Memory B cell (primary cell): ENCODE data around the gene STK17B.

Experiments used
- ATAC-seq: fragments of 150-1000 bp; cut with Tn5 transposase; 2 replicates; pipeline ENCODE4 v1.10.0; 2021; ENCODE audit warnings: low read depth, mild to moderate bottlenecking, moderate library complexity
- DNase-seq, 2 donors: peaks; one replicate each; pipeline ENCODE4 v3.0.0; 2022; ENCODE audit warnings: low spot score in 2 of 2
- H3K27ac Mint-ChIP-seq: one replicate; pipeline ENCODE4 v1.8.0; 2022; ENCODE audit warnings: mild to moderate bottlenecking, moderate library complexity, mixed read lengths
- H3K27me3 Mint-ChIP-seq: one replicate; pipeline ENCODE4 v1.8.0; 2022; ENCODE audit warnings: mixed read lengths
- H3K36me3 Mint-ChIP-seq: one replicate; pipeline ENCODE4 v1.8.0; 2022; ENCODE audit warnings: mild to moderate bottlenecking, mixed read lengths
- H3K4me1 Mint-ChIP-seq: one replicate; pipeline ENCODE4 v1.8.0; 2022; ENCODE audit warnings: mixed read lengths
- H3K4me3 Mint-ChIP-seq: one replicate; pipeline ENCODE4 v1.8.0; 2022; ENCODE audit warnings: mild to moderate bottlenecking, moderate library complexity, mixed read lengths
- H3K9me3 Mint-ChIP-seq: one replicate; pipeline ENCODE4 v1.8.0; 2022; ENCODE audit warnings: mixed read lengths

The STK17B gene

DNA sequence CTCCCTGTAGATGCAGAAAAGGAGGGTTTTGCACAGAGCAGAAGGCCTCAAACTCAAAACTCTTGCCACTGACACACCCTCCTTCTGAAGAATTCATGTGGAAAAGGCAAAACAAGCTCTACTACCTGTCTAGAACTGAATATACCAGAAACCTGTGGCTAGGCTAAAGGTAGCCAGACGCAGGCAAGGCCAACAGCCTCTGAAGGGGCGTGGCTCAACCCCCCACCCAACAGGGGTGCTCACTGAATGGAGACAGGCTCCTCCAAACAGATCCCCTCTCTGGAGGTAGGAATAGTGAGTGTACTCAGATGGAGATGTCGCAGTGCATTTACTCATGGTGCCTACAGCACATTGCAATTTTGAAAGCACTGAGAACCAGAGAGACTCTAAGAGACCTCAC lies 3.0 kb upstream of the STK17B start:
- peak overlapping the region; percentile 79 for H3K27ac Mint-ChIP-seq
- peak overlapping the region; percentile 72 for H3K4me3 Mint-ChIP-seq
- H3K4me1 Mint-ChIP-seq, result peaks cover 43% of the 10 kb centered on the region
- DNase-seq, result no peak
- H3K36me3 Mint-ChIP-seq, result peaks cover 11% of the 10 kb centered on the region
- no peaks in the 10 kb centered on the region for H3K9me3 Mint-ChIP-seq
- no peak for ATAC-seq
- H3K27me3 Mint-ChIP-seq, result no peaks in the 10 kb centered on the region

DNA sequence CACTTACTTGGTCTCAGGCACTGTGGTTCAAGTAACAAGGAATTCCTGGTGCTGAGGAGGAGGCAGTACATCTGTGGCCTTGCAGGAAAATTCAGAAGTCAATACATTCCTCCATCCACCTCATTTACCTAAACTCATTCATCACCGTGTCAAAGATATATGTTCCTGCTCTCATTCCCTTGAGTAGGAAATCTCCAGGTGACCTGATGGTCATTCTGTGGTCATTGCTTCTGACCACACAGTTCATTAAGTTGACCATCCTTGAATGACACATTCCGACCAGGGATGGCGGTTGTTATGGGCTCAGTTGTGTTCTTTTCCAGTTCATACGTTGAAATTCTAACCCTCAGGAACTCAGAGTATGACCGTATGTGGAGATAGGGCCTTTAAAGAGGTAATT lies 2.1 kb upstream of the STK17B start:
- Mint-ChIP-seq H3K36me3 (peaks cover 11% of the 10 kb centered on the region), H3K27me3 (no peaks in the 10 kb centered on the region), H3K27ac (peak overlapping the region; percentile 79), H3K9me3 (no peaks in the 10 kb centered on the region), H3K4me1 (peaks cover 36% of the 10 kb centered on the region), H3K4me3 (peak overlapping the region; percentile 24)
- DNase-seq (no peak), ATAC-seq (no peak)

DNA sequence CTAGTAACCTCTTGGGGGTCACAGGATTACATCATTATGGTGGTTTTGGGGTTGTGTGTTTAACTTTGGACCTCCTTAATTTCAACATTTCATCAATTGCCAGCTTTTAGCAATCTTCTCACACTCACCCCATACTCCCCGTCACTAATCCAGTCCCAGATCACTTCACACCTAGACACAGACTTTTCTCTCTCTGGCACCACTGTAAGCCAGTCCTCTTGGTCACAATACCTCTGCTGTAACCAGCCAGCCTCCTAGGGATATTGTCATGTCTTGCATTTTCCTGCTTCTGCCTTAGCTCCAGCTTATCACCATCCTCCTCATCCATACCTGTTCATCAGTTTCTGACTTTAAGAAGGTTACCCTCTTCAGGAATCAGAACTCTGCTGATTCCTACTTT lies 1.6 kb upstream of the STK17B start:
- peaks cover 38% of the 10 kb centered on the region for H3K4me1 Mint-ChIP-seq
- H3K4me3 Mint-ChIP-seq, result peak overlapping the region; percentile 73
- H3K27me3 Mint-ChIP-seq, result no peaks in the 10 kb centered on the region
- H3K36me3 Mint-ChIP-seq, result peaks cover 13% of the 10 kb centered on the region
- no peaks in the 10 kb centered on the region for H3K9me3 Mint-ChIP-seq
- DNase-seq, result no peak
- no peak for ATAC-seq
- H3K27ac Mint-ChIP-seq, result peak overlapping the region; percentile 79

DNA sequence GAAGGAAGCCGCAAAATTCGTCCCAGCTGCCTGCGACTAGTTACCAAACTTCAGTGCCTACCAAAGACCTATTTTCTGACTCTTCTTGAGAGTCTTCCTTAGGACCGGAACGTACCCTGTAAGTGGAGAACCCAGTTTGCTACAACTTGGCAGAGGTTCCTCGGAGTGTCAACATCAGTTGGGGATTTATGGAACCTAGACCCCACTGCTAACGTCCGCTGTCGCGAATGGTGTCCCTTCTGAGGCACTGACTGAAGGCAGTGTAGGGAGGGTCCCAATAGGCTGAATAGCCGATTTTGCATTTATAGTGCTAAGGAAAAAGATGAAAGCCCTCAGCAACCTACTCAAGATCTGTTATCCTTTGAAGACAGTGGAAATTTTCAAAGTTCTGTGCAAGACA lies 568 bp upstream of the STK17B start:
- ATAC-seq, result no peak
- Mint-ChIP-seq H3K36me3 (peaks cover 13% of the 10 kb centered on the region), H3K9me3 (no peaks in the 10 kb centered on the region)

DNA sequence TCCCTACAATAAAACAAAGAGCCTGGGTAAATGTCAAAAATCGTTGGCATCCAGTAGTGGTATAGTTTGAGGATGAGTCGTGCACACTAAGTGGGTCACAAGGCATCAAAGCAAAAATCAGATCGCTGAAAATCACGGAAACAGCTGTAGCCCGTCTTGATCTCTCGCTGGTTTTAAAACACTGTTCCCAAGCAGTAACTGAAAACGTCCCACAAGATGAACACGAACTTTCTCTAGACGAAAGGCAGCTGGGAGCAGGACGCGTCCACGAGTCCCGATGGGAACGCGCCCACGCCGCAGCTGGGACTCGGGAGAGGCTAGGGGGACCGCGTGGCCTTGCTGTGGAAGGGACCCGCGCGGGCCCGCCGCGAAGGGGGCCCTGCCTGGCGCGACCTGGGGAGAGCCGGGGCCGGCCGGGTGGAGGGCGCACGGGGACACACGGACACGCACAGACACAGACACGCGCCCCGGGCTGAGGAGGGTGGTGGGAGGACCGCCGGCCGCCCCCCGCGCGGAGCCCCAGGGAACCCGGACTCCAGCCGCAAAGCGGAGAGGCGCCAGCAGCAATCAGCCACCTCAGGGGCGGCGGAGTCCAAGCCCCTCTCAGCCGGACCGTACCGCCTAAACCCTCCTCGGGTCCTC lies 651 bp downstream of the STK17B start:
- Mint-ChIP-seq H3K36me3 (peaks cover 17% of the 10 kb centered on the region), H3K4me1 (peaks cover 39% of the 10 kb centered on the region), H3K27me3 (no peaks in the 10 kb centered on the region), H3K4me3 (peak overlapping the region; percentile 100), H3K9me3 (no peaks in the 10 kb centered on the region), H3K27ac (peak overlapping the region; percentile 97)
- DNase-seq, result peak; percentile 41 to 65
- ATAC-seq, result peak; percentile 7

More for the DNA sequence above, 568 bp upstream of the STK17B start:
- peak overlapping the region; percentile 97 for H3K27ac Mint-ChIP-seq
- DNase-seq, result no peak
- peaks cover 34% of the 10 kb centered on the region for H3K4me1 Mint-ChIP-seq
- peak overlapping the region; percentile 73 for H3K4me3 Mint-ChIP-seq
- H3K27me3 Mint-ChIP-seq, result no peaks in the 10 kb centered on the region

DNA sequence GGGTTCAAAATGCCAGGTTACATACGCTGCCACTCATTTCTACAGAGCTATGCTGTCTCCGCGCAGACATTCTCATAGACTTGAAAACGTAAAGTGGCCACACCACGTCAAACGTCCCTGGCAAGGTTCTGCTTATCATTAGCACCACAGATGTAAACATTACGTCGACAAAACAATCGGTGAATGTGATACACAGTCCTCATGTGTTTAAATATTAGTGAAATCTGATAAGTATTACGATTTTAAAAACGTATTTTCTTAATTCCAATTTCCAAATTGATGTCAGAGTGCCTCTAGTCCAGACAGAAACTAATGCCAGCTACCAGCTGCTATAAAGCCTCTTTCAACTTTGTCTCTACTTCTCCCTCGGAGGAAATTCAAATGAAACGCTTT lies 1.2 kb downstream of the STK17B start:
- Mint-ChIP-seq H3K4me1 (peaks cover 43% of the 10 kb centered on the region), H3K27me3 (no peaks in the 10 kb centered on the region), H3K9me3 (no peaks in the 10 kb centered on the region), H3K36me3 (peaks cover 19% of the 10 kb centered on the region), H3K27ac (peak overlapping the region; percentile 97), H3K4me3 (peak overlapping the region; percentile 100)
- ATAC-seq (peak; percentile 31), DNase-seq (peak in 1 of 2 donors; percentile 59)

DNA sequence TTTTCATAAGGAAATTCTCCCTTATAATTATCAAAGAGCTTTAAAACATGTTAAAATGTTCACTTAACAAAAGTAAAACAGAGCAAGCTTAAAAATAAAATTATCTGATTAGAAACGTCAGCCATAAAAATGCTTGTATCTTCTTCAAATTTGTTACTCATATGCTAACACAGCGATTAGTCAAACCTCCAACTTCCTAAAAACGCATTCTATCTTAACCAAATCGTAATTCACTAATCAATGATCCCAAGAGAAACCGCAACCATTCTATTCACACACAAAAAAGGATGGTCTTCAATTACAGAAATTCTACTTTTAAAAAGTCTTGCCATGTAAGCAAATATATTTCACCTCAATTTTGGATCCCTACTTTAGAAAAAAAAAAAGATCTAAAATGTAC lies 1.9 kb downstream of the STK17B start:
- Mint-ChIP-seq H3K27me3 (no peaks in the 10 kb centered on the region), H3K4me1 (peaks cover 47% of the 10 kb centered on the region)
- DNase-seq, result no peak

DNA sequence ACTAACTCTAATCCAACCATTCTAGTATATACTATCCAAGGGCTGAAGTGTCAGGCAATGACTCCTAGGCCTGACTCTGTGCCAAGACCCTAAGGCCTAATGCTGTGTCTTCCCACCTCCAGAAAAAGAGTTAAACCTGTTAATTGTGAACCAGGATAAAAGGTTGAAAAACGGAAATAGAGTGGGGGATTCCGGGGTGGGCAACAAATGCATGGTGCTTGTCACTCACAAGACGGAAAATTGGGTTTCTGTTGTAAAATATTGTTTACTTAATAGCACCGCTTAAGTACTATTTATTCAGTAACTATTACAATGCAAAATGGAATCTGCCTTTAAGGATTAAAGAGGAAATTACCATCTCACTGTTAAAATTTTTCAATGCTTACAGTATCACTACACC lies 3.2 kb downstream of the STK17B start:
- H3K36me3 Mint-ChIP-seq, result peaks cover 23% of the 10 kb centered on the region
- peak overlapping the region; percentile 79 for H3K4me3 Mint-ChIP-seq
- H3K27me3 Mint-ChIP-seq, result no peaks in the 10 kb centered on the region
- H3K4me1 Mint-ChIP-seq, result peaks cover 39% of the 10 kb centered on the region
- no peaks in the 10 kb centered on the region for H3K9me3 Mint-ChIP-seq
- DNase-seq, result no peak
- H3K27ac Mint-ChIP-seq, result peak overlapping the region; percentile 45
- no peak for ATAC-seq

More for the DNA sequence above, 1.9 kb downstream of the STK17B start:
- Mint-ChIP-seq H3K27ac (peak overlapping the region; percentile 97), H3K9me3 (no peaks in the 10 kb centered on the region), H3K4me3 (peak overlapping the region; percentile 100), H3K36me3 (peaks cover 21% of the 10 kb centered on the region)
- ATAC-seq, result no peak

DNA sequence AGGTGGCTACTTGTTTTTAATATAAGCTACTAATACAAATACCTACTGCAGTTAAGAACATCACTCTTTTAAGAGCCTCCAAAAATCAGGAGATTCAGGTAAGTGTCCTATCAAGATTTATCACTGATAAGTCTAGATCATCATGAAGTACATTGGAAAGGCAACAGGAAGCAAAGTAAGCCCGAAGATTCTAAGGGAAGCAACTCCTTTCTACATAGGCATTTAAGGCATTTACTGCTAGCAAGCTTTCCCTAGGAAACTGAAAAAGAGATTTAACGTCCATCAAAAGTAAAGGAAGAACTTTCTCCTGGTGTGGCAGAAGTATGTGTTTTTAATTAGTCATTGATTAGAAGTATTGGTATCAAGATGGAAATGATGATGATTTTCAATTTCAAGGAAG lies 3.7 kb downstream of the STK17B start:
- DNase-seq, result no peak
- ATAC-seq, result no peak
- Mint-ChIP-seq H3K9me3 (no peaks in the 10 kb centered on the region), H3K4me1 (peaks cover 38% of the 10 kb centered on the region), H3K4me3 (peak overlapping the region; percentile 79), H3K27ac (peak overlapping the region; percentile 45), H3K27me3 (no peaks in the 10 kb centered on the region), H3K36me3 (peaks cover 26% of the 10 kb centered on the region)

DNA sequence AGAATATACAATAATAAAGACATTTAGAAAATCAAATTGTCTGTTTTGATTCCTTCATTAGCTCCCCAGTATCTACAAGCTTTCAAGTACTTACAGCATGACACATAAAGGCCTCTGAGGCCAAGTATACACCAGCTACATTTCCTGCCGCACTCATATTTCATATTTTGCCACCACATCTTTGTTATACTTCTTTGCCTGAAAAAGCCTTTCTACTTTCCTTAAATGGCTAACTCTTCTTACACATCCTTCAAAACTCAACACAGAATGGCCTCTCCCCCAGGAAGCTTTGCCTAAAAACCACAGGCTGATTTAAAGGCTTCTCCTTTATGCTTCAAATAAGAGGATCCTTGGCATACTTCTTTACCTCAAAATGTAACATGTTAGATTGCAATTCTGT lies 4.5 kb downstream of the STK17B start:
- no peak for ATAC-seq
- Mint-ChIP-seq H3K4me1 (peaks cover 38% of the 10 kb centered on the region), H3K4me3 (peak overlapping the region; percentile 79), H3K27ac (peak overlapping the region; percentile 45), H3K36me3 (peaks cover 32% of the 10 kb centered on the region), H3K9me3 (no peaks in the 10 kb centered on the region), H3K27me3 (no peaks in the 10 kb centered on the region)
- no peak for DNase-seq

DNA sequence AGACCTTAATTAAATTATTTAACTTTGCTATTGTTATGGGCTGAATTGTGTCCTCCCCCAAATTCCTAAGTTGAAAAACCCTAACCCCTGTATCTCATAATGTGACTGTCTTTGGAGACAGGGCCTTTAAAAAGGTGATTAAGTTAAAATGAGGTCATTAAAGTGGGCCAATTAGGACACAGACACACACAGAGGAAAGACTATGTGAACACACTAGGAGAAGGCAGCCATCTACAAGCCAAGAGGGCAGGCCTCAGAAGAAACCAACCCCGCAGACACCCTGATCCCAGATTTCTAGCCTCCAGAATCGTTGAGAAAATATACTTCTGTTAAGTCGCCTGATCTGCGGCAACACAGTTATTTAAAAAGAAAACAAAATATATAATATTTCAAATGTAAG lies 6.4 kb downstream of the STK17B start:
- no peaks in the 10 kb centered on the region for H3K27me3 Mint-ChIP-seq
- H3K4me3 Mint-ChIP-seq, result peak overlapping the region; percentile 75
- H3K36me3 Mint-ChIP-seq, result peaks cover 28% of the 10 kb centered on the region
- no peak for ATAC-seq
- no peak for DNase-seq
- peak overlapping the region; percentile 64 for H3K27ac Mint-ChIP-seq
- H3K9me3 Mint-ChIP-seq, result no peaks in the 10 kb centered on the region
- H3K4me1 Mint-ChIP-seq, result peaks cover 40% of the 10 kb centered on the region

DNA sequence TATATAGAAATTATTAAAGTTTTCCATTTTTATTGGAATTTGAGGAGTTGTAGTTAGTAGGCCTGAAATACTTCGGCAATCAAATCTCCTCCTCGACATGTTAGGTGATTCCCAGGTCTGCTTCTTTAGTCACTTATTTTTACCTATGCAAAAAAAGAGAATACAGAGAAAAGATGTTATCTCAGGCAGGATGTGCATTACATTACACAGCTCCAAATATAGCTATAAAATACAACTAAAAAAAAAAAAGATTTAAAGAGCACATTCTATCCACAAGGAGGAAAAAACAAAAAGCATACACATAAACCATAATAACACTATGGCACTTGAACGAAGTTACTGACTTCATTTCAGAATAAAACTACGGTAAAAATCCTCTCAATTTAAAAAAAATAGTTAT lies 8.1 kb downstream of the STK17B start:
- Mint-ChIP-seq H3K4me1 (peaks cover 42% of the 10 kb centered on the region), H3K27me3 (no peaks in the 10 kb centered on the region), H3K9me3 (no peaks in the 10 kb centered on the region), H3K27ac (peak overlapping the region; percentile 93), H3K4me3 (peak overlapping the region; percentile 73), H3K36me3 (peaks cover 24% of the 10 kb centered on the region)
- no peak for ATAC-seq
- no peak for DNase-seq

DNA sequence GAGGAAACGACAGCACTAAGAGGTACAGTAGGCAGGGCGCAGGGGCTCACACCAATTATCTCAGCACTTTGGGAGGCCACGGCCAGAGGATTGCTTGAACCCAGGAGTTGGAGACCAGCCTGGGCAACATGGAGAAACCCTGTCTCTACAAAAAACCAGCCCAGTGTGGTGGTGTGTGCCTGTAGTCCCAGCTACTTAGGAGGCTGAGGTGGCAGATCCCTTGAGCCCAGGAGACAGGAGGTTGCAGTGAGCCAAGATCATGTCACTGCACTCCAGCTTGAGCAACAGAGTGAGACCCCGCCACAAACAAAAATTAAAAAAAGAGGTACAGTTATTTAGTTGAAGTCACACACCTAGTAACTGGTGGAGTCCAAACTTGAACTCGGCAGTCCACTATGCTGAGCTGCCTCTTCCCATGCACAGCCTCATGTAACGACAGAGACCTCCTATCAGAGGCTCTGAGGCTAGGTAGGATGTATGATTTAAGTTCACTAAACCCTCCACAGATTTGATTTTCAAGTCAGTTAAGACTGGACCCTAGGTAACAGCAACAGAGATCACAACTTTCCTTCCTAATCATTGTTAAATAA lies 8.7 kb downstream of the STK17B start:
- Mint-ChIP-seq H3K27ac (peak overlapping the region; percentile 93), H3K36me3 (peaks cover 23% of the 10 kb centered on the region), H3K4me3 (peak overlapping the region; percentile 73), H3K4me1 (peaks cover 41% of the 10 kb centered on the region), H3K27me3 (no peaks in the 10 kb centered on the region), H3K9me3 (no peaks in the 10 kb centered on the region)
- no peak for DNase-seq
- peak; percentile 8 for ATAC-seq

DNA sequence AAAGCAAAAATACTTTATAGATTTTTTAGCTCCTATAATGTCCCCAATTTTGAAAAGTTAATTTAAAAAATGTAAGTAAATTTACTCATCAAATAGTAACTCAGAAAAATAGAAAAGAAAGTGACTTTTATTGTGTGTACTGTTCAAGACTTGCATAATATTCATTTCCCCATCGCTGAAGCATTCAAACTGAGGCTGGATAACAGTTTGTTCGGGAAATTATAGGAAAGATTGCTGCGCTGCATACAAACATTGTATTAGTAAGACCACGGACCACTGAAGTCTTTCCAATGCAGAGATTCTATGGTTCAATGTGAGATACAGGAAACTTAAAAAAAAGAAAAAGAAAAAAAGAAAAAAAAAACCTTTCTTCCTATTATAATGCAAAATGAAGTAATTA lies 10.4 kb downstream of the STK17B start:
- peak overlapping the region; percentile 55 for H3K4me3 Mint-ChIP-seq
- peaks cover 35% of the 10 kb centered on the region for H3K4me1 Mint-ChIP-seq
- DNase-seq, result no peak
- H3K27ac Mint-ChIP-seq, result peak overlapping the region; percentile 93
- H3K27me3 Mint-ChIP-seq, result no peaks in the 10 kb centered on the region
- H3K36me3 Mint-ChIP-seq, result peaks cover 23% of the 10 kb centered on the region
- H3K9me3 Mint-ChIP-seq, result no peaks in the 10 kb centered on the region
- ATAC-seq, result no peak

DNA sequence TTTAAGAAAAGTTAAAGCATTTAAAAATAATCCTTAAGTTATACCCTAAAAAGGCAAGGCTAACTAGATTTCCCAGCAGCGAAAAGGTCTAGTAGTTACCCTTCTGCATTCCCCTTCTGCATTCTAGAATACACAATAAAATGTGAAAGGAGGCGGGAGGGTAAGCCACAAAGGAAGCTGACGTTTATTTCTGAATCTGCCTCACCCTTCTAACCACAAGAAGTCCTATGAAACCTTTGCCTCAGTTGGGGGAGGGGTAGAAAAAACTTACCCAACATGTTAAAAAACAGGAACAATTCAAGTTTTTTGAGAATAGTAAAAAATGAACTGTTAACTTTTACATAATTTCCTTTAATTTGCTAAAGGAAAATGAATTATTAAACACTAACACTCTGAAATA lies 11.3 kb downstream of the STK17B start:
- DNase-seq (peak in 1 of 2 donors; percentile 81), ATAC-seq (peak; percentile 91)
- H3K4me3 Mint-ChIP-seq, result peak overlapping the region; percentile 46
- peaks cover 22% of the 10 kb centered on the region for H3K36me3 Mint-ChIP-seq
- no peaks in the 10 kb centered on the region for H3K9me3 Mint-ChIP-seq
- peak overlapping the region; percentile 93 for H3K27ac Mint-ChIP-seq
- H3K27me3 Mint-ChIP-seq, result no peaks in the 10 kb centered on the region
- H3K4me1 Mint-ChIP-seq, result peaks cover 29% of the 10 kb centered on the region
